Measurements from ENCODE around the gene ZNF316.
"Not testable (repeated sequence)": the region's sequence is repeated elsewhere in the genome, so short reads cannot be mapped to it uniquely, and the experiment has no call there.

The ZNF316 gene

DNA sequence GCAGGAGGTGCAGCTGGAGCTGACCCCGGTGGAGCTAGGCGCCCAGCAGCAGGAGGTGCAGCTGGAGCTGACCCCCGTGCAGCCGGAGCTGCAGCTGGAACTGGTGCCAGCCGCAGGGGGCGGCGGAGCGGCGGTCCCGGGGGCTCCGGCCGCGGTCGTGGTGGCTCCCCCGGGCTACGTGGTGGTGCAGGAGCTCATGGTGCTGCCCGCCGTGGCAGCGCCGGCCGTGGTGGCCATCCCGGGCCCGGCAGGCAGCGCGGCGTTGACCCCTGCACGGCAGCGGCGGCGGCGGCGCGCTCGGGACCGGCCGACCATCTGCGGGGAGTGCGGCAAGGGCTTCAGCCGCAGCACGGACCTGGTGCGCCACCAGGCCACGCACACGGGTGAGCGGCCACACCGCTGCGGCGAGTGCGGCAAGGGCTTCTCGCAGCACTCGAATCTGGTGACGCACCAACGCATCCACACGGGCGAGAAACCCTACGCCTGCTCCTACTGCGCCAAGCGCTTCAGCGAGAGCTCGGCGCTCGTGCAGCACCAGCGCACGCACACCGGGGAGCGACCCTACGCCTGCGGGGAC is 14.9 kb upstream of the ZNF316 start:
- DNase-seq, result no peak

DNA sequence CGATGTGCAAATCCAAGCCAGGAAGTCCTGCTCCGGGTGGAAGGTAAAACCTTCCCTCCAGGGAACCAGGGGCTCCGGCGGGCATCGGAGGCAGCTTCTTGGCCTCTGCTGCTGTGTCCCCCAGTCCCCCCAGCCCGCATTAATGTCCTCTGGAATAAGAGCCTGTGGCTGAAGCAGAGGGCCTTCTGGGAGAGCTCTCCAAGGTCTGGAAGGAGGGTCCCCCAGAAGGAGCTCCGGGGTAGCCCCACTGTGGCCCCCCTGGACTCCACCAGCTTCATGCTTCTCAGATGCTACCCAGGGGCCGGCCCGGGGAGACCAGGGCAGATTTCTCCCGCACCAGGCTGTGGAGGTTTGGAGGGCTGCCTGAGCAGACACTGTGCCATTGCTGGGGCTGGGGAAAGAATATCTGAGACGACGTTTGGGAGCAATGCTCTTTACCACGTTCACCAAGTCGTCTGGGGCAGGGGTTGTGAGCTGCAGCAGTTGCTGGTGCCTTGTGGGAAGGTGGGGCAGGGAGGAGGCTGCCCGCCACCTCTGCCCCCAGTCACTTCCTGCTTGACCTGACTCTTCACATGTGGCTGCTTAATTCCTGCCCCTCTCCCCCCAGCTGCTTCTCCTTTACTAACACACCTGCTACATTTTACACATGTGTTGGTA is 13.4 kb upstream of the ZNF316 start:
- DNase-seq, result peak; percentile 18

- DNase-seq, result no peak
Measured at GRCh38 chr7:6624246-6624611, 12.9 kb upstream of the ZNF316 start.

- no peak for DNase-seq
Measured at GRCh38 chr7:6628045-6628444, 9.1 kb upstream of the ZNF316 start.

GRCh38 chr7:6630007-6630849 is 6.9 kb upstream of the ZNF316 start:
- DNase-seq, result no peak

DNA sequence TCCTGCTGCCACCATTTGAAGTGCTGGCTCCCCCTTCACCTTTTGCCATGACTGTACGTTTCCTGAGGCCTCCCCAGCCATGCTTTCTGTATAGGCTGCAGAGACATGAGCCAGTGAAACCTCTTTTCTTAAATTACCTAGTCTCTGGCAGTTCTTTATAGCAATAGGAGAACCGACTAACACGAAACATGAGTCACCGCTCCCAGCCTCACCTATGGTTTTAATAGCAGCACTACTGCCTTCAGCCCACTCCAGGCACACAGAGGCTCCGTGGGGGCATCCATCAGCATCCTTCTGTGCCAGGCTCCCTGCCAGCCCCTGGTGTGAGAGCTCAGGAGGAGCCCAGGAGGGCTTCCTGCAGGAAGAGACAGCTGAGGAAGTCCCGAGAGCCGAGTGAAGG is 5.5 kb upstream of the ZNF316 start:
- DNase-seq, result peak; percentile 14

- no peak for DNase-seq
Measured at GRCh38 chr7:6634021-6634420, 3.1 kb upstream of the ZNF316 start.

- DNase-seq, result not testable (repeated sequence)
Measured at GRCh38 chr7:6634971-6635370, 2.1 kb upstream of the ZNF316 start.

- DNase-seq, result peak; percentile 72
Measured at GRCh38 chr7:6637544-6638229, 569 bp downstream of the ZNF316 start.

DNA sequence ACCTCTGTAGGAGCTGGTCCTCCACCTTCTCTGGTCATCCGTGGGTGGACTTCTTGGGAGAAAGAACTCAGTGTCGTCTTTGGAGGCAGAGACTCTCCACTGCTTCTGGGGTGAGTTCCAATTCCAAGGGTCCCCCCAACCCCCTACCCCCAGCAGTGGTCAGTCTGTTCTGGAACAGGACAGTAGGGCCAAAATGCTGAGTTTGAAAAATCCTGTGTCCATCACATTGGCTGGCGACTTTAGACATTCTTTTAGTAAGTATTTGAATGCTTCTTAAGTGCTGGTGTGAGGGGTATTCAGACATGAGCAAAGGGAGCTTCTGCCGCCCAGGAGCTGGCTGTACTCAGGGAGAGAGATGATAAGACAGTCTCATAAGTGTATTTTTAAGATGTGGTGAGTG is 1.9 kb downstream of the ZNF316 start:
- DNase-seq, result no peak

- DNase-seq, result no peak
Measured at GRCh38 chr7:6639627-6640026, 2.5 kb downstream of the ZNF316 start.

DNA sequence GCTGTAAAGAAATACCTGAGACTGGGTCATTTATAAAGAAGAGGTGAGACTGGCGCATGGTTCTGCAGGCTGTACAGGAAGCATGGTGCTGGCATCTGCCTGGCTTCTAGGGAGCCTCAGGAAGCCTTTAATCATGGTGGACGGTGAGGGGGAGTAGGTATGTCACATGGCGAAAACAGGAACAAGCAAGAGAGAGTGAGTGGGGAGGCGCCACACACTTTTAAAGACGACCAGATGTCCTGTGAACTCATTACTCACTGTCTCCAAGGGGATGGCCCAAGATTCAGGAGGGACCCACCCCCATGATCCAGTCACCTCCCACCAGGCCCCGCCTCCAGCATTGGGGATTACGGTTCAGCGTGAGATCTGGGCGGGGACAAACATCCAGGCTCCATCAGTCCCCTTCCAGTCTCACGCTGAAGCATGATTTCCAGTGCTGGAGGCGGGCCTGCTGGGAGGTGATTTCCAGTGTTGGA is 3.2 kb downstream of the ZNF316 start:
- DNase-seq, result peak; percentile 64

DNA sequence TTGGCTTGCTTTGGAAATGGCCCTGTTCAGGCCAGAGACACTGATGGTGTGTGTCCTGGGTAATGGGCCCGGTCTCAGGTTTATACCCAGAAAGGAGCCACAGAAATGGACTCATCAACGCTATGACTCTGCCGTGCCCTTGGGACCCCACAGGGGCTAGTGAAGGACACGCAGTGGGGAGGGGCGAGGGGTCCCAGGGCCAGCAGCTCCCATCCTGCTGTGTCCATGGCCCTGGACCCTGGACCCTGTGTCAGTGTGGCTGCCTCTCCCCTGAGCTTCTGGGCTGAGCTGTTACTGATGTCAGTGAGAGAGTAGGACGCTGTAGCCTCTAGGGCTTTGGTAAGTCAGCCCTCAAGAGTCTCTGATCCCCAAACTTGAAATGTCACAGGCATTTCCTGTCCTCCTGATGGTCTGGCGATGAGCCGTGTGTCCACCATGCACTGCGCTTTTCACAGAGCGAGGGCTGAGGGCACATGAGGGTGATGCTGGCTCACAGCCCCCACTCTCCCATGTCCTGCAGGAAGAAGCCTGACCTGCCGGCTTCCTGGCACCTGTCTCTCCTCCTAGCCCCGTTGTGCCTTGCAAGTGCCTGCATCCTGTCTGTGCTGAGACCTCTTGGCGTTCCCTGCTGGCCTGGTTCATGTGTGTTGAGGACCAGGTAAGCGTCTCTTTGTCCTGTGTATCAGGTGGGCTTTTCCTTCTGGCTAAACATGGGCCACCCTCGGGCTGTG is 4.4 kb downstream of the ZNF316 start:
- DNase-seq, result no peak

DNA sequence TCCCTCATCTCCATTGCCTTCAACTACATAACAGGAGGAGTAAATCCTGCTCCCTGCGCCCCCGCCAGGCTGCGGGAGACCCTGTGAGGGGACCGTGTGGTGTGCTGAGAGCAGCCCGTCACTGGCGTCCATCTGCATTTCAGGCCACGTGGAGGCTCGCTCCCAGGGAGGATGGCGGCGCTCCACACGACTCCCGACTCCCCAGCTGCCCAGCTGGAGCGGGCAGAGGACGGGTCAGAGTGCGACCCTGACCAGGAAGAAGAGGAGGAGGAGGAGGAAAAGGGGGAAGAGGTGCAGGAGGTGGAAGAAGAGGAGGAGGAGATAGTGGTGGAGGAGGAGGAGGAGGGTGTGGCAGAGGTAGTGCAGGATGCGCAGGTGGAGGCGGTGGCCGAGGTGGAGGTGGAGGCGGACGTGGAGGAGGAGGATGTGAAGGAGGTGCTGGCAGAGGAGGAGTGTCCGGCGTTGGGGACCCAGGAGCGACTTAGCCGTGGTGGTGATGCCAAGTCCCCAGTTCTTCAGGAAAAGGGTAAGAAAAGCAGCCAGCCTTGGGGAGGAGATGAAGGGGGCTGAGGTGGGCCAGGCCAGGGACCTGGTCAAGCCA is 5.2 kb downstream of the ZNF316 start:
- DNase-seq, result no peak

DNA sequence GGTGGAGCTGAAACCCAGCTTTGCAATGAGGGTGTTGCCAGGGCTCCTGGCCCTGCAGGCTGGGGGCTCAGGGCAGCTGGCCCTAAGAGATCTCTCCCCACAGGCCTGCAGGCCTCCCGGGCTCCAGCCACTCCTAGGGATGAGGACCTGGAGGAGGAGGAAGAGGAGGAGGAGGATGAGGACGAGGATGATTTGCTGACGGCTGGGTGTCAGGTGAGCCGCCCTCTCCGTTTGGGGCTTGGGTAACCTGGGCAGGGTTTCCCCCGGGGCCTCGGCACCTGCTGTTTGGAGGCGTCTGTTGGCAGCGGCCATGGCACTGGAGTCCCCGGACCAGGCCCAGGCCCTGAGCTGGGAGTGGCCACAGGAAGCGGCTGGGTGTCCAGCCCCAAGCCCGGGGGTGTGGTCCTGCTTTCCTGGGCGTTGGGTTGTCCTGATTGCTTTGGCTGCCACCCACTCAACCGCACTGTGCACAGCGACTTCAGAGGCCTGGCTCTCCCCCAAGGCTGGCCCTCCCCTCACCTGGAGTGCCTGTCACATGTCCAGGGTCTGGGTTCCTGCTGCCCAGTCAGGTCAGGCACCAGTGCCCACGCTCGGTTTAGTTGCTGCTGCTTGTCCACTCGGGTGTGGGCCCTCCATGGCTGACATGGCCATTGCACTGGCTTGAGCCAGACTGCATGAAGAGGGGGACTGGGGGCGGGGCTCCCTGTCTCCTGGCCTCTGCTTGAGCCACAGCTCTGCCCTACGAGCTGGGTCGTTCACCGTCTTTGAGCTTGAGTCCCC is 5.9 kb downstream of the ZNF316 start:
- DNase-seq, result no peak

- no peak for DNase-seq
Measured at GRCh38 chr7:6643915-6644625, 7.0 kb downstream of the ZNF316 start.

DNA sequence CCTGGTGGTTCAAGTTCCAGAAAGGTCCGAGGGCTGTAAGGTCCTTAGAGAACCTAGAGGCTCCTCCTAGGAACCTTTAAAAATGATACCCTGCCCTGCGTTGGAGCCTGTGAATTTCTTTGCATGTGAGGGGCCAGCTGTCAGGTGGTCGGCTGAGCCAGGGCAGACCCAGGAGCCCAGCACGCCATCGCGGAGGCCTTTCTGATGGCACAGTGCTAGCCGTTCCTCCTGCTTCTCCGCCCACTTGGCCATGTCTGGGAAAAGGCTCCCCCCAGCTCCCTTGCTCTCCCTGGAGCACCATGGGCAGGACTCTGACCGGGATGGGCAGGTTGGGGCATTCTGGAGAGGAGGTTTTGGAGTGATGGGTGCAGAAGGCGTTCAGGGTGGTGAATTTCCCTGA is 7.6 kb downstream of the ZNF316 start:
- DNase-seq, result no peak

GRCh38 chr7:6646465-6646864 is 9.3 kb downstream of the ZNF316 start:
- no peak for DNase-seq

DNA sequence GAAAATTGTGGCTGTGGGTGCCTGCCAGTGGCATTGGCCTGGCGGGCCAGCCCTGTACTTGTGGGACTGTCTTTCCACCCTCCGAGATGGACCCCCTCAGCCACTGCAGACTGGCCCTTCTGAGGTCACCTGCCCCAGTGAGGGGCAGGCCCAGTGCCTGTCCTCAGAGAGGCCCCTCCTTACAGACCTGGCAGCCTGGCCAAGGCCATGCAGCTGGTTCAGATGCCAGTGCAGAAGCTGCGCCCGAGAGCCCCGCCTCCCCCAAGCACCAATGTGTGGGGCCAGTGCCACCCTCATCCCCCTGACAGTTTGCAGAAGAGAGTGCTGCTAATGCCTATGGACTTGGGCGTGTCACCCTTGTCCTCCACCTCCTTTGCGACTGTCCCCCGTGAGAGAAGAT is 10.0 kb downstream of the ZNF316 start:
- no peak for DNase-seq

GRCh38 chr7:6647541-6647940 is 10.4 kb downstream of the ZNF316 start:
- DNase-seq, result no peak
